Umbilical cord (tissue), 2 donors: Measurements from ENCODE around the gene NOP58. TPM values are rescaled to one million over a fixed set of nuclear protein-coding genes. Genes with fewer than 3 reads are reported as not detected.
"Not testable (repeated sequence)": the region's sequence is repeated elsewhere in the genome, so short reads cannot be mapped to it uniquely, and the experiment has no call there.

ENCODE experiments used
- DNase-seq: peaks from one replicate; pipeline ENCODE4 v3.0.0-alpha.2; 2015; ENCODE audit warnings: low spot score
- total RNA-seq: library from RNA; depleted of rRNA; stranded (reverse); fragments of >200 nt; gene quantifications from one replicate; pipeline ENCODE4 v1.2.3, GENCODE V29; 2014; ENCODE audit warnings: low replicate concordance; ENCODE audit not compliant: insufficient read depth

Gene NOP58
- total RNA-seq, 1 donor from 2014 or later, result 48.4 TPM

DNA sequence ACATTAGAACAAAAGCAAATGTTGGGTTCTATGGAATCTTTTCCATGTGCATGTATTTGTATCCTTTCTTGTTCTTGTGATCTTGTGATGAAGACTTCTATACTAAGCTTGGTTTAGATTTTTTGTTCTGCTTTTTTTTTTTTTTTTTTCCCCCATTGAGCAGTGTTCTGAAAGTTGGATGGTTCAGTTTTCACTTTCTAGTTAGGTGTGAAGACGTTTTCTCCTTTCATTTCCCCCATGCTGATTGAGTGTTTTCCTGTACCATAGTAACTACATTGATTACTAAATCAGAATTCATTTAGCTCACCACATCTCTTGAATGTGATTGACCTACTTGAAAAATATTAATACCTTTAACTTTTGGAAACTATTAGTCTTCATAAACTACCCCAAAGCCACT is 34.1 kb downstream of the NOP58 start:
- no peak for DNase-seq

DNA sequence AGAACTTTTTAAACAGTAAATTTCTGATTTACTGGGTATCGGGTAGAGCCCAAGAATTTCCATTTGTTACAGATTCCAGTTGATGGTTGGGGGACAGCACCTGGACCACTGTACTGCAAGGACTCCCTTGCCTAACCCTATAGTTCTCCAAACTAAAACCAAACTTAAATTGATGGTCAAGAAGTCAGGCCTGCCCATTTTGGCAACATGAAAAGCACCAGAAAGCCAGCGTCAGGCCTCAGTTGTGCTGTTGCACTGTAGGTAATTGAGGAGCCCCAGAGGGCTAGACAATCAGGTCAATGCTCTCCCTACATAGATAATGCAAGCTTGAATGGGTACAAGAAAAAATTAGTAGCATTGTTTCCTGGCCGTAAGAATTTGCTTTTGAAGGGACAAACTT is 40.5 kb downstream of the NOP58 start:
- no peak for DNase-seq

DNA sequence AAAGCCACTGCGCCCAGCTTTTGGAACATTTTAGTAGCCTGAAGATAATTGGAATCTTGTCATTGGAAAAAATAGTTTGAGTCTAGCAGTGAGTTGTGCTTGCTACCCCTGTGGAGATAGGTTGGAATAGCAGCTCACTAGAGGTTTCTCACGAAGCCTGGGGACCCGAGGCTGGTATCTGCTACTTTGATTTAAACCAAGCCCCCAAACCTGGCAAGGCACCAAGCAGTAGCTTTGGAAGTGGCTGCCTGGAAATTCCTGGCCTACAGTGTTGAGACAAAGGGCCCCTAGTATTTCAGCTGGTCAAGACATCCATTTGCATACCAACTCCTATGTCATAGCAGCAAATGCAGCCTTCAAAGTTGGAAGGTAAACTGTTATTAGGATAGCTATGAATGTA is 42.1 kb downstream of the NOP58 start:
- DNase-seq, result peak; percentile 8

DNA sequence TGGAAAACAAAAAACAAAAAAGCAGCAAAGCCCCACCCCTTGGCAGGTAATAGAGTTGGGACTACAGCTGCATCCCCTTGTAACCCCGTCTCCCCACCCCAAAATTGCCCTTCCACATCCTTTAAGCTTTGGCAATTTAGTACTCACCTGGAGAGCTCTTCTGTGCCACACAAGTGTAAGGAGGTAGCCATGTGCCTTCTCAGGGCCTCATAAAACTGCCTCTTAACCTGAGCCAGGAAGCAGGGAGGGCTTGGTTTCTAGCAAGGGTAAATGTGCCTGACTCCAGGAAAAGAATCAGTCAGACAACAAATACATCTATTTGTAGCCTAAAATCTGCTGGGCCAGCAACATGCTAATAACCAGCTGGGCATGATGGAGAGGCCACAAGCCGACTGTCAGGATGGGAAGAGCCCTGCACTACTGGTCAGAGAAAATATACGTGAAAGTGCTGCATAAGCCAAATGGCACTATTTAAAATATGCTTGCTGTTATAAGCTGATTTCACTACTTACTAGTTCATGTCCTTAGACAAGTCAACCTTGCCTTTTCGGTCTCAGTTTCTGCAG is 46.3 kb downstream of the NOP58 start:
- DNase-seq, result peak; percentile 9

DNA sequence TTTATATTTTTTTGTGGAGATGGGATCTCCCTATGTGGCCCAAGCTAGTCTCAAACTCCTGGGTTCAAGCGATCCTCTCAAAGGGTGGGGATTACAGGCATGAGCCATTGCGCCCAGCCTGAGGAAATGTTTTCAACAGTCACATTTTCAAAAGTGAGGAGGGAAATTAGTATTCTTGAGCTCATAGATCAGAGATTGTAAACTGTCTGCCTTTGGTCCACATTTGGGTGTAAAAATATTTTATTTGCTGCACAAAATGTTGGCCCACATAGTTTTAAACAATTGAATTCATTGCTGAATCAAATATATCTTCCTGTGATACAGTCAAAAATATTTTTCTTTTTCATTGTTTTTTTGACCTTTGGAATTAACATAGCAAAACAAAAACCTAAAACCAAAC is 48.6 kb downstream of the NOP58 start:
- no peak for DNase-seq

DNA sequence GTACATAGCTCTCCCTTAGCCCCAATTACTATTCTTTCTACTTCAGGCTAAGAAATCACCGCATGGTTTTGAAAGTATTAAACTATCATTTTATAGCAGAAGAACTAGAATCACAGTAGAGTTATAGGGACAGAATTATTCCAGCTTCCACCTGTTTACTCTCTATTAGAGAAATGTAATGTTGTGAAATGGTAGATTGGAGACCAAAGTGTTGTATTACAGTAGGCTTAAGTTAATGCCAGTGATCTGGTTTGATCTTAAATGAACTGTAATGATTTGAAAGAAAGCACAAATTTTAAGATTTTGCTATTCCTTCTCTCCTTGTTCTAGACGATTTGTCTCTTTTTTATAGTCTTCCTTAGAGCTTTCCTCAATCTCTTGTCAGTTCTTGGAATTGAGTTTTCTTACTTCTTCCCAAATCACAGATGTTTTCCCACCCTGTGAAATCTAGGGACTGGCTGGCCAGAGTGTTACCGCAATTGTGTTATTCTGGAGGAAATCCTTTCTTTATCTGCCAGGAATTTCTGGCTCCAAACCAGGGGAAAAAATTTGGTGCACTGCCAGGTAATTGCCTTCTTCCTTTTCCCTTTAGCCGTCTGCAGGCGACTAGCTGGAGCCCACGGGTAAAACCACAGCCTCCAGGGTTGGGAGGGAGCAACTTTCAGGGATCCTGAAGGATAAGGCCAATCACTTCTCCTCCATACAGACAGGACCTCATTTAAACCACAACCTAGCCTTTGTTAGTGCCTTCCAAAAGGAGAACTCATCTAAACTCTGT is 51.7 kb downstream of the NOP58 start:
- peak; percentile 75 for DNase-seq

DNA sequence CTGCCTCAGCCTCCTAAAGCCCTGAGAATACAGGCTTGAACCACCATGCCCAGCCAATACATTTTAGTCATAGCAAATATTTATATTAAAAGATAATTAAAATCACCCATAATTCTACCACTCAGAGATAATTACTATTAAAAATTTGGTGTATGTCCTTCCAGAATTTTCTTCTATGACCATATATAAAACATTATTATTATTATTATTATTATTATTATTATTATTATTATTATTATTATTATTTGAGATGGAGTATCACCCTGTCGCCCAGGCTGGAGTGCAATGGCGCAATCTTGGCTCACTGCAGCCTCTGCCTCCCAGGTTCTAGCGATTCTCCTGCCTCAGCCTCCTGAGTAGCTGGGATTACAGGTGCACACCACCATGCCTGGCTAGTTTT is 54.8 kb downstream of the NOP58 start:
- not testable (repeated sequence) for DNase-seq

DNA sequence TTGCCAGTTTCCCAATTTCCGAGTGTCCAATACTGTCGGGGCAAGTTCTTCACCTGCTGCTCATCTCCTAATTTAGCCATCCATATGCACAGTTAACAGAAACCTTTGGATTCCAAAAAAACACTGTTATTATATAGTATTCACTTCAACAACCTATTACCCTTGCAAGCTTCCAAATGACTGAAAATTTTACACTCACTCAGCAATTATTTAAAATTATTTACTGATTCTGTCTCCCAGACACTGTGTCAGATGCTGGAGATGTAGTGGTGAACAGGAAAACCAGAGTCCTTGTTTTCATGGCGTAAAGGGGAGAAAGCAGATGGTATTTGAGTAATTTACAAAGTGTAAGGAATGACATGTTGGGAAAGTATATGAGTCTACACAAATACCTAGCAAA is 56.9 kb downstream of the NOP58 start:
- DNase-seq, result no peak

DNA sequence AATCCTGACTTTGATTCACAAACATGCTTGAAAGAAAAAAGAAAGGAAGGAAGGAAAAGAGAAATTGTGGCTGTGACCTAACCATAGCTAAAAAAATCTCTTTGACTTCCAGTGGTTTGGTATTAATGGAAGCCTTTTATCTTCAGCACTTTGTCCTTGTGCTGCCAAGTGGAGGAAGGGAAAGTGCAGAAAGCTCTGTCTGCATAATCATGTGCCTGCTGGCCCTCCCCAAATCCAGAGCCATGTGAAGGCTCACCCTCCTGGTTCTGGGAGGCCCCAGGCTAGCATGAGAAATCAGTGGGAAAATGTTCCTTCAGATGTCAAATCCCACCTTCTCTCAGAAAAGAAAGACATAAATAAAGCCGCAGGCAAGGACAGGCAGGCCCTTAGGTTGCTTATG is 62.3 kb downstream of the NOP58 start:
- peak; percentile 61 for DNase-seq

DNA sequence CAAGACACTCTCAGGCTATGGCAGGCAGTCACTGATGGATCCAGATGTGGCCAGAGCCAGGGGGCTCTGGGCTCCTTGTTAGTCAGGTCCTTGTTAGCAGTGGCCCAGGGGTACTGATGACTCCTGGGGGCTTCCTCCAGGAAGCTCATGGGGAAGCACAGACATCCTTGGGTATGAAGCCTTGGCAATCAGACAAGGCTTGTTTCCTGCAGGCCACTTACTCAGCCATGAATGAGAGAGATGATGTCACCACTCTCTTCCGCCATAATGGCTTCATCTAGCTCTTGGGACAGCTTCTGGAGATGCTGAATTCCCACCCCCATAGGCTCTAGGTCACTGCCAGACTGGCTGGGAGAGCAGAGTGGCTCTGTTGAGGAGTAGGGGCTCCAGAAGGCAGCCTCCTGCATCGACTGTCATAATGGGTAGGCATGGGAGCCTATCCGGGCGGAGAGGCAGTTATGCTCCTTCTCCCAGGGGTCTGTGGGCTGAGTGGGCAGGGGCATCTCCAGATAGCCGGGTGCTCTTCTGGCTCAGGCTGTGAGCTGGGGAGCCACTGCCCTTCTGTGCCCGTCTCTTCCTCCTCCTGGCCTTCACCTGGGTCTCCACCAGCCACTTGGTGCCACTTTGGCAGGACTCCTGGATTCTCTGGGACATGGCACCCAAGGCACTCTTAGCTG is 70.4 kb downstream of the NOP58 start:
- DNase-seq, result no peak

DNA sequence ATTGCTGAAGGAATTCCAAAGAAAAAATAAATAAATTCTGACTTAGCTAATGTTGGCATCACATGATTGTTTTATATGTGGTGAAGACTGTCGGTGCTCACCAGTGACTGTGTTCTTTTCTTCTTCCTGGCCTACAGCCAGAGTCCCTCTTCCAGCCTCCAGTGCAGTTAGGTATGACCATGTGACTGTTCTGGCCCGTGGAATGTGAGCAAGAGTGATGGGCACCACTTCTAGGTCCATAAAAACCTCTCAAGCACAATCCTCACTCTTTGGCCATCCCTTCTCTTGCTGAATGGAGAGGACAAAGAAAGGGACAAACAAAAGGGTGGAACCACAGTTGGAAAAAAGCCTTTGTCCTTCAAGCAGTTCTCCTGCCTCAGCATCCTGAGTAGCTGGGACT is 71.6 kb downstream of the NOP58 start:
- no peak for DNase-seq

DNA sequence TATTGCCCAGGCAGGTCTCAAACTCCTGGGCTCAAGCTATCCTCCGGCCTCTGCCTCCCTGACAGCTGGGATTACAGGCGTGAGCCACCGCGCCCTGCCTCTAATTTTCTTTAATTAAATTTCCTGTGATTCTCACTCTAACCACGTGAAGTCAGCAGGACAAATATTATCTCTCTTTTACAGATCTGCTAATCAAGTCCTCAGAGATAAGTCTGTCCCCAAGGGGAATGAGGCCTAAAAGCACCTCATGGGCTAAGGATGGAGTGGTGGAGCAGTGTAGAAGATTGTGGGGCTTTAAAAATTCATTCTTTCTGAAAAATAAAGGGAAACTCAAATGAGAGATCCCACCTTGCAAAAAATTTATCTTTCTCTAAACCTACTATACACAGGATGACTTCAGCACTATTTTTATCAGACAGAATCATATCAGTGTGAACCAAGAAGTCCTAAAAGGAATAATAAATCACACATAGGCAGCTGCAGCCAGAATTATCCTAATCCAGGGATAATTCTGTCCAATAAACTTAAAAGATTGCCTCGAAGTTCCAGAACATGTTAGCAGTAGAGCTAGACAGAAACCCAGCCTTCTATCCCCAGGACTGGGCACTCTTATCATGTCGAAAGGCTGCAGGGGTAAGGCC is 72.3 kb downstream of the NOP58 start:
- DNase-seq, result peak; percentile 73

DNA sequence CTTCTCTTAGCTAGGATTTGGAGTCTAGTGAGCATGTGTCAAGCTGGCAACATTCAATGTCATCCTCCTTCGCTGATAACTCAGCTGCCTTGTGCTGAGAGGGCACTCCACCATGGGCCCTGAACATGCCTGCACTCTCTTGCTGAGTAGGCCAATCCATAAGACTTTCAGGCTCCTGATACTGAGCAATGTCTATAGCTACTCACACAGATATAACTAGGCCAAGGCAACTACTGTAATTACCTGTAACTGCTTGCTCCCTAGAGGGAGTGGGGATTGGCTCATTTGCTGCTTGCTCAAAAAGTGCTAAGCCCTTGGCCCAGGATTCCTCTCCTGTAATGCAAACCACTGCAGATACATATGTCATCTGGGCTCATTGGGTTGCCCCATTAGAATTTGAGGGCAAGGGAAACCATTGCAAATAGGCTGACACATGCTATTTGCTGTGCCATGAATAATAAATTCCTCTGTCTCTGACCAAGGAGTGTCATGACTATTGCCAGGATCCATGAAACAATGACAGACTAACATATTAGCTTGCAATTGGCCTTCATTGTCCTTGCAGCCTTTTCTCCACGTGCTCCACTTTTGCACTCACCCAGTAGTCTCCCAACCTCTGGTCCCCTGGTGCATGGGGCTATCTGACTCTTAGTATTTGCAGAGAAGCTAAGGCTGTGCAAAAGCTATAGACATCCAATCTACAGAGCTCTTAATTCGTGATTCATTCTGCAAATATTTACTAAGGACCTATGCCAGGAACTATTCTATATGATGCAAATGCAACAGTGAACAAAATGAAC is 73.7 kb downstream of the NOP58 start:
- no peak for DNase-seq

DNA sequence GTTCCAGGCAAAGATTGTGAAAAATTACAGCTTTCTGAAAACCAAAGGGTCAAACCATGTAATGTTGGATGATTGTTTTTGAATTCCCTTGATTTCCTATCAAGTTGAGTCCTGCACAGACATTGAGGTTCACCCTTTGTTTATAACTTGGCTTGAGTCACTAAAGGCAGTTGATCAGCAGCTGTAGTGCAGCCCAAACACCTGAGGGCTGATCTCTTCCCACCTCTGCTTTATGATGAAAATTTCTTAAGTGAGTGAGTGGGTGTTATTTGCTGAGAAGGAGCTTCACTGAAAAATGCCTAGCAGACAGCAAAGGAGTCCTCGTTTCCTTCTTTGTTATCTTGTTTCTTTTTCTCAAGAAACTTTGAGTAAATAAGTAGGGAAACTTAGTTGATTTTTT is 78.6 kb downstream of the NOP58 start:
- DNase-seq, result no peak

DNA sequence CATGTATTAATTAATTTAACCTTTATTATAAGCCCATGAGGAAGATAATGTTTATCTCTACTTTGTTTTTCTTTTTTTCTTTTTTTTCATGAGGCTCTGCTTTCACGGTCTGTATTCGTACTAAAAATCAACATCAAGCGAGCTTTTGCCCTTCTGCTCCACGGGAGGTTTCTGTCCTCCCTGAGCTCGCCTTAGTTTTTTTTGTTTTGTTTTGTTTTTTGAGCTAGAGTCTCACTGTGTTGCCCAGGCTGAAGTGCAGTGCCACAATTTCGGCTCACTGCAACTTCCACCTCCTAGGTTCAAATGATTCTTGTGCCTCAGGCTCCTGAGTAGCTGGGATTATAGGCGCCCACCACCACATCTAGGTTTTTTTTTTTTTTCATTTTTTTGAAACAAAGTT is 80.6 kb downstream of the NOP58 start:
- no peak for DNase-seq

Other genes with a start within 250 kb of the NOP58 start
- gene FZD7, start 231.9 kb upstream of the NOP58 start, total RNA-seq, result 85.7 TPM
- 1.7 TPM for gene KIAA2012, start 192.5 kb upstream of the NOP58 start, total RNA-seq
- 73.4 TPM for gene SUMO1, start 27.2 kb upstream of the NOP58 start, total RNA-seq
- 37.6 TPM for gene BMPR2, start 110.6 kb downstream of the NOP58 start, total RNA-seq